ENCODE data around the gene IFT20. TPM values are rescaled to one million over a fixed set of nuclear protein-coding genes. Genes with fewer than 3 reads are reported as not detected.
"Not testable (repeated sequence)": the region's sequence is repeated elsewhere in the genome, so short reads cannot be mapped to it uniquely, and the experiment has no call there.

Gene IFT20
- total RNA-seq, 1 donor from 2014 or later: 13.6 TPM

DNA sequence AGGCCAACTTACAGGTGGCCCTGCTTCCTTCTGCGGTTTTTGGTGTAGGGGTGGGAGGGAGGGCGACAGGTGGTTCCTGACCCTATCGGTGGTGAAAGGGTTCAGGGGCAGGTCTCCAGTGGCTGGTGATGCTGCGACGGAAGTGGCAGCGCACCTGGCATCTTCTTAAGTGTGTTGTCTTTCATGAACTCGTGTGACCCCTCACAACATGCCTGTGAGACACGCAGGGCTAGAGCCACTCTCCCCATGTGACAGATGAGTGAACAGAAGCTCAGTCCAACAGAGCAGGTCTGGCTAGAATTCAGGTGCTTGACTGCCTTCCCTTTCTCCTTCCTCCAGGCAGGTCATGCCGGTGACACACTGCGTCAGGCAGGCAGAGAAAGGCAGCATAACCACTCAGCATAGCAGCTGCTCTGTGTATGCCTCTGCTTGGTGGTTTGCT is 8.2 kb upstream of the IFT20 start:
- Histone ChIP-seq H3K27ac (no peak overlapping the region), H3K36me3 (peaks cover 49 to 76% of the 10 kb centered on the region in 2 donors), H3K4me1 (peaks cover 17 to 41% of the 10 kb centered on the region in 2 donors), H3K27me3 (no peaks in the 10 kb centered on the region), H3K4me3 (no peak overlapping the region), H3K9me3 (no peaks in the 10 kb centered on the region)
- TF ChIP-seq CTCF (IDR thresholded peaks at IDR 0.05): no peak
- DNase-seq (ENCODE audit: low spot score in 2 of 2): no peak
- intact Hi-C loops (cut with DNase I): no loop called here

- no peaks in the 10 kb centered on the region for H3K9me3 ChIP-seq
- H3K4me1 ChIP-seq: peaks cover 20 to 40% of the 10 kb centered on the region in 2 donors
- H3K27ac ChIP-seq: no peak overlapping the region
- no peak for TF ChIP-seq CTCF (IDR thresholded peaks at IDR 0.05)
- H3K36me3 ChIP-seq: peaks cover 49 to 64% of the 10 kb centered on the region in 2 donors
- H3K4me3 ChIP-seq: no peak overlapping the region
- intact Hi-C loops (cut with DNase I): no loop called here
- no peaks in the 10 kb centered on the region for H3K27me3 ChIP-seq
- no peak for DNase-seq (ENCODE audit: low spot score in 2 of 2)
These were observed 7.0 kb upstream of the IFT20 start for GRCh38 chr17:28342313-28342712.

GRCh38 chr17:28341516-28341915 is 6.2 kb upstream of the IFT20 start:
- no peak for DNase-seq (ENCODE audit: low spot score in 2 of 2)
- no peak for TF ChIP-seq CTCF (IDR thresholded peaks at IDR 0.05)
- Histone ChIP-seq H3K27ac (peak overlapping the region in 1 of 2 donors; percentile 31), H3K36me3 (peaks cover 49 to 63% of the 10 kb centered on the region in 2 donors), H3K4me1 (peaks cover 24 to 40% of the 10 kb centered on the region in 2 donors), H3K27me3 (no peaks in the 10 kb centered on the region), H3K9me3 (no peaks in the 10 kb centered on the region), H3K4me3 (no peak overlapping the region)
- intact Hi-C loops (cut with DNase I): no loop called here

GRCh38 chr17:28340374-28340773 is 5.1 kb upstream of the IFT20 start:
- no peak for TF ChIP-seq CTCF (IDR thresholded peaks at IDR 0.05)
- intact Hi-C loops (cut with DNase I): no loop called here
- Histone ChIP-seq H3K9me3 (no peaks in the 10 kb centered on the region), H3K4me3 (no peak overlapping the region), H3K27me3 (no peaks in the 10 kb centered on the region), H3K27ac (no peak overlapping the region), H3K4me1 (peaks cover 24 to 29% of the 10 kb centered on the region in 2 donors), H3K36me3 (peaks cover 49 to 62% of the 10 kb centered on the region in 2 donors)
- DNase-seq (ENCODE audit: low spot score in 2 of 2): no peak

- intact Hi-C loops (cut with DNase I): loop anchor here (5.0 kb wide), 2 partner anchors 297 to 308 kb away; partner anchors contain the start of genes BLTP2 and NLK
- Histone ChIP-seq H3K27ac (peak overlapping the region in 1 of 2 donors; percentile 96), H3K4me3 (no peak overlapping the region), H3K36me3 (peaks cover 45 to 52% of the 10 kb centered on the region in 2 donors), H3K27me3 (no peaks in the 10 kb centered on the region), H3K9me3 (no peaks in the 10 kb centered on the region), H3K4me1 (peaks cover 22 to 25% of the 10 kb centered on the region in 2 donors)
- TF ChIP-seq CTCF (IDR thresholded peaks at IDR 0.05): no peak
- no peak for DNase-seq (ENCODE audit: low spot score in 2 of 2)
These were observed 4.2 kb upstream of the IFT20 start for GRCh38 chr17:28339431-28339830.

DNA sequence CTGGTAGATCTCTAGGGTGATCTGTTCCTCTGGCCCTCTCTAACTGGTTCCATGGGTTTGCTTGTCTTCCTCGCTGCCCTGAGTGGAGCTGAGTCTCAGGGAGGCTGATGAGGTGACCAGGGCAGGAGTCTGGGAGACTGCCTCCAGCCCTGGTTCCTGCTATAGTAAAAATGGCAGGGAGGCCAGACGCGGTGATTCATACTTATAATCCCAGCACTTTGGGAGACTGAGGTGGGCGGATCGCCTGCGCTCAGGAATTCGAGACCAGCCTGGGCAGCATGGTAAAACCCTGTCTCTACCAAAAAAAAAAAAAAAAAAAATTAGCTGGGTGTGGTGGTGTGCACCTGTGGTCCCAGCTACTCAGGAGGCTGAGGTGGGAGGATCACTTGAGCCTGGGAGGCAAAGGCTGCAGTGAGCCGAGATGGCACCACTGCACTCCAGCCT is 3.5 kb upstream of the IFT20 start:
- H3K9me3 ChIP-seq; H3K27me3 ChIP-seq; DNase-seq (ENCODE audit: low spot score in 2 of 2); H3K4me3 ChIP-seq: not testable (repeated sequence)
- H3K4me1 ChIP-seq: peaks cover 27 to 32% of the 10 kb centered on the region in 2 donors
- H3K36me3 ChIP-seq: peaks cover 40 to 46% of the 10 kb centered on the region in 2 donors
- peak overlapping the region; percentile 93 to 96 for H3K27ac ChIP-seq
- intact Hi-C loops (cut with DNase I): loop anchor here (5.0 kb wide), 2 partner anchors 296 to 309 kb away; partner anchors contain the start of genes BLTP2 and NLK

Data from ascending aorta (tissue), 2 donors.